ENCODE results near the gene MUC22.

Gene MUC22

GRCh38 chr6:31075528-31075927 lies 65.3 kb downstream of the MUC22 start:
- H3K36me3 ChIP-seq (ENCODE audit: control insufficient read depth, insufficient read depth, low read length): no peaks in the 10 kb centered on the region
- H3K4me3 ChIP-seq (ENCODE audit: extremely low read depth, insufficient read depth, low read length, poor library complexity, severe bottlenecking): no peak overlapping the region
- H3K9me3 ChIP-seq (ENCODE audit: control insufficient read depth, low read length): no peaks in the 10 kb centered on the region
- no peak overlapping the region for H3K27ac ChIP-seq (ENCODE audit: low read depth, low read length, severe bottlenecking)
- peaks cover 6% of the 10 kb centered on the region for H3K4me1 ChIP-seq (ENCODE audit: control insufficient read depth, insufficient read depth, low read length, poor library complexity, severe bottlenecking)
- no CpG with 5 or more reads among the region's 1 CpG for WGBS, 2 experiments (ENCODE audit: insufficient coverage in 2 of 2)

- 97 to 100% methylated on average over 2 to 3 of the region's 4 CpGs for WGBS, 2 experiments (ENCODE audit: insufficient coverage in 2 of 2)
- no peaks in the 10 kb centered on the region for H3K9me3 ChIP-seq (ENCODE audit: control insufficient read depth, low read length)
These were observed 66.3 kb downstream of the MUC22 start for GRCh38 chr6:31076611-31077010.

GRCh38 chr6:31079656-31080261 lies 69.5 kb downstream of the MUC22 start:
- Histone ChIP-seq H3K4me3 (ENCODE audit: extremely low read depth, insufficient read depth, low read length, poor library complexity, severe bottlenecking) (no peak overlapping the region), H3K36me3 (ENCODE audit: control insufficient read depth, insufficient read depth, low read length) (no peaks in the 10 kb centered on the region), H3K4me1 (ENCODE audit: control insufficient read depth, insufficient read depth, low read length, poor library complexity, severe bottlenecking) (peaks cover 2% of the 10 kb centered on the region), H3K9me3 (ENCODE audit: control insufficient read depth, low read length) (no peaks in the 10 kb centered on the region), H3K27ac (ENCODE audit: low read depth, low read length, severe bottlenecking) (no peak overlapping the region)
- WGBS, 2 experiments (ENCODE audit: insufficient coverage in 2 of 2): 41 to 43% methylated on average over 20 to 21 of the region's 22 CpGs

More at GRCh38 chr6:31076611-31077010, 66.3 kb downstream of the MUC22 start:
- Histone ChIP-seq H3K27ac (ENCODE audit: low read depth, low read length, severe bottlenecking) (no peak overlapping the region), H3K4me1 (ENCODE audit: control insufficient read depth, insufficient read depth, low read length, poor library complexity, severe bottlenecking) (peaks cover 2% of the 10 kb centered on the region), H3K4me3 (ENCODE audit: extremely low read depth, insufficient read depth, low read length, poor library complexity, severe bottlenecking) (no peak overlapping the region), H3K36me3 (ENCODE audit: control insufficient read depth, insufficient read depth, low read length) (no peaks in the 10 kb centered on the region)

- 96 to 100% methylated on average over 4 to 5 of the region's 6 CpGs for WGBS, 2 experiments (ENCODE audit: insufficient coverage in 2 of 2)
- Histone ChIP-seq H3K4me3 (ENCODE audit: extremely low read depth, insufficient read depth, low read length, poor library complexity, severe bottlenecking) (no peak overlapping the region), H3K27ac (ENCODE audit: low read depth, low read length, severe bottlenecking) (no peak overlapping the region), H3K4me1 (ENCODE audit: control insufficient read depth, insufficient read depth, low read length, poor library complexity, severe bottlenecking) (peaks cover 13% of the 10 kb centered on the region), H3K9me3 (ENCODE audit: control insufficient read depth, low read length) (no peaks in the 10 kb centered on the region), H3K36me3 (ENCODE audit: control insufficient read depth, insufficient read depth, low read length) (no peaks in the 10 kb centered on the region)
These were observed 71.6 kb downstream of the MUC22 start for GRCh38 chr6:31081872-31082271.

- no peak overlapping the region for H3K4me3 ChIP-seq (ENCODE audit: extremely low read depth, insufficient read depth, low read length, poor library complexity, severe bottlenecking)
- peaks cover 17% of the 10 kb centered on the region for H3K4me1 ChIP-seq (ENCODE audit: control insufficient read depth, insufficient read depth, low read length, poor library complexity, severe bottlenecking)
- H3K27ac ChIP-seq (ENCODE audit: low read depth, low read length, severe bottlenecking): peak overlapping the region; percentile 6
- no peaks in the 10 kb centered on the region for H3K9me3 ChIP-seq (ENCODE audit: control insufficient read depth, low read length)
- no peaks in the 10 kb centered on the region for H3K36me3 ChIP-seq (ENCODE audit: control insufficient read depth, insufficient read depth, low read length)
- 72 to 74% methylated on average over 5 to 6 of the region's 8 CpGs for WGBS, 2 experiments (ENCODE audit: insufficient coverage in 2 of 2)
These were observed 73.6 kb downstream of the MUC22 start for GRCh38 chr6:31083742-31084354.

All from mesodermal cell (in vitro differentiated cells).